GM20000 (cell line): ENCODE data around the gene SRSF10.
A peak's percentile ranks its signal among the peaks of the same experiment; 100 is the strongest.
"Not testable (repeated sequence)": the region's sequence is repeated elsewhere in the genome, so short reads cannot be mapped to it uniquely, and the experiment has no call there.

Source experiments
- DNase-seq: peaks from one replicate; pipeline ENCODE4 v3.0.0; 2012; ENCODE audit warnings: low spot score
- TF ChIP-seq, protein P1 (sequence below): IDR thresholded peaks from 2 replicates; pipeline ENCODE4 v1.5.1; 2012; ENCODE audit warnings: mild to moderate bottlenecking, control low read depth; ENCODE audit errors: extremely low read depth, missing control alignments

The SRSF10 gene

DNA sequence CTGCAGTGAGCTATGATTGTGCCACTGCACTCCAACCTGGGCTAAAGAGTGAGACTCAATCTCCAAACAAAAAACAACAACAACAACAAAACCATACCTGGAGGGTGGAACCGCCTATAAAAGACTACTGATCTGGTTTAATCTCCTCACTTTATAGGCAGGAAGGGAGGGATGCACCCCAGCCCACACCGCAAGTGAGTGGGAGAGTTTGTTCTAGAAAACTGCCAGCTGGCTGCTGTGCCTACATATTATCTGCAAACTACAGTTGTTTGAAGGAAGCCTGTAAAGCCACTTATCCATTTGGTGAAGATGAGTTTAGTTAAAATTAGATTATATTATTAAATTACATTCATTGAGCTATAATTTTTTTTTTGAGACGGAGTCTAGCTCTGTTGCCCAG, 9.1 kb upstream of the SRSF10 start:
- TF ChIP-seq, protein P1, sequence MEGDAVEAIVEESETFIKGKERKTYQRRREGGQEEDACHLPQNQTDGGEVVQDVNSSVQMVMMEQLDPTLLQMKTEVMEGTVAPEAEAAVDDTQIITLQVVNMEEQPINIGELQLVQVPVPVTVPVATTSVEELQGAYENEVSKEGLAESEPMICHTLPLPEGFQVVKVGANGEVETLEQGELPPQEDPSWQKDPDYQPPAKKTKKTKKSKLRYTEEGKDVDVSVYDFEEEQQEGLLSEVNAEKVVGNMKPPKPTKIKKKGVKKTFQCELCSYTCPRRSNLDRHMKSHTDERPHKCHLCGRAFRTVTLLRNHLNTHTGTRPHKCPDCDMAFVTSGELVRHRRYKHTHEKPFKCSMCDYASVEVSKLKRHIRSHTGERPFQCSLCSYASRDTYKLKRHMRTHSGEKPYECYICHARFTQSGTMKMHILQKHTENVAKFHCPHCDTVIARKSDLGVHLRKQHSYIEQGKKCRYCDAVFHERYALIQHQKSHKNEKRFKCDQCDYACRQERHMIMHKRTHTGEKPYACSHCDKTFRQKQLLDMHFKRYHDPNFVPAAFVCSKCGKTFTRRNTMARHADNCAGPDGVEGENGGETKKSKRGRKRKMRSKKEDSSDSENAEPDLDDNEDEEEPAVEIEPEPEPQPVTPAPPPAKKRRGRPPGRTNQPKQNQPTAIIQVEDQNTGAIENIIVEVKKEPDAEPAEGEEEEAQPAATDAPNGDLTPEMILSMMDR: no peak
- no peak for DNase-seq

DNA sequence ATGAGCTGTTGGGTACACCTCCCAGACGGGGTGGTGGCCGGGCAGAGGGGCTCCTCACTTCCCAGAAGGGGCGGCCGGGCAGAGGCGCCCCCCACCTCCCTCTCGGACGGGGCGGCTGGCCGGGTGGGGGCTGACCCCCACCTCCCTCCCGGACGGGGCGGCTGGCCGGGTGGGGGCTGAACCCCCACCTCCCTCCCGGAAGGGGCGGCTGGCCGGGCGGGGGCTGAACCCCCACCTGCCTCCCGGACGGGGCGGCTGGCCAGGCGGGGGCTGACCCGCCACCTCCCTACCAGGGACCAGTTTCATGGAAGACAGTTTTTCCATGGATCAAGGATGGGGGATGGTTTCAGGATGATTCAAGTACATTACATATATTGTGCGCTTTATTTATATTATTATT, 6.9 kb upstream of the SRSF10 start:
- DNase-seq: not testable (repeated sequence)

GRCh38 chr1:23984417-23985186, 4.5 kb upstream of the SRSF10 start:
- no peak for DNase-seq
- TF ChIP-seq, protein P1: no peak

DNA sequence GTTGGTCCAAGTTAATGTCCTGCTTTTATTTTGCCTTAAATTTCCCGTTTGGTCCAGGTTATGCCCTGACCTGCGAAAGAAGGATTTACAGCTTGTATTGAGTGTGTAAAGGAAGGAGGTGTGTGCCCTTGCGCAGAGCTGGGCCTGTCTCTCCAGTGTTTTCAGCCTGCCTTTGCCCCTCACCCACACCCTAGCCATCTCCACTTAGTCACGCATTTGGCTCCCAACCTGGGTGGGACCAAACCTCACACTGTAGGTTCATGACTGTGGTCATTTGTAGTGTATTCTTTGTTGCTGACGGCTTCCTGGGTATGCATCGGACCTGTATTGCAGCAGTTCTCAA, 572 bp upstream of the SRSF10 start:
- DNase-seq: peak; percentile 74
- TF ChIP-seq, protein P1: no peak

GRCh38 chr1:23979387-23979880, 693 bp downstream of the SRSF10 start:
- TF ChIP-seq, protein P1: no peak
- DNase-seq: no peak

GRCh38 chr1:23978805-23979204, 1.3 kb downstream of the SRSF10 start:
- TF ChIP-seq, protein P1: no peak
- DNase-seq: no peak

- TF ChIP-seq, protein P1: no peak
- no peak for DNase-seq
Observed at GRCh38 chr1:23977854-23978191, 2.3 kb downstream of the SRSF10 start.
